Measurements from ENCODE around the gene GLYATL1B. TPM values are rescaled to one million over a fixed set of nuclear protein-coding genes. Genes with fewer than 3 reads are reported as not detected.
"Not testable (repeated sequence)": the region's sequence is repeated elsewhere in the genome, so short reads cannot be mapped to it uniquely, and the experiment has no call there.

GLYATL1B gene
- polyA plus RNA-seq, 1 donor from 2014 or later, result not detected

- Histone ChIP-seq H3K9ac (ENCODE audit: low read length) (no peak overlapping the region), H2AFZ (ENCODE audit: low read depth, low read length) (no peak overlapping the region), H3K27ac (ENCODE audit: low read length) (no peak overlapping the region), H3K4me3 (ENCODE audit: low read length) (no peak overlapping the region), H4K20me1 (ENCODE audit: insufficient read depth) (no peaks in the 10 kb centered on the region), H3K36me3 (ENCODE audit: insufficient read depth, low read length) (no peaks in the 10 kb centered on the region), H3K9me3 (ENCODE audit: low read length) (no peaks in the 10 kb centered on the region), H3K79me2 (replicated peaks; ENCODE audit: insufficient read depth, low read length) (no peaks in the 10 kb centered on the region), H3K4me2 (ENCODE audit: low read length) (no peak overlapping the region), H3K27me3 (ENCODE audit: insufficient read depth, low read depth, low read length) (no peaks in the 10 kb centered on the region), H3K9me2 (ENCODE audit: insufficient read depth, low read length) (no peaks in the 10 kb centered on the region), H3F3A (ENCODE audit: insufficient read depth, low read length, poor library complexity, severe bottlenecking) (no peaks in the 10 kb centered on the region)
- TF ChIP-seq RAD21 (conservative IDR thresholded peaks at IDR 0.05), result no peak
- no peak for TF ChIP-seq CTCF (IDR thresholded peaks at IDR 0.05; ENCODE audit: poor library complexity, severe bottlenecking)
- TF ChIP-seq REST (IDR thresholded peaks at IDR 0.05; ENCODE audit: borderline replicate concordance), result no peak
- TF ChIP-seq EZH2 (IDR thresholded peaks at IDR 0.05; ENCODE audit: borderline replicate concordance, insufficient read depth, low read length, poor library complexity, severe bottlenecking), result no peak
- TF ChIP-seq EP300 (conservative IDR thresholded peaks at IDR 0.05; ENCODE audit: poor library complexity, severe bottlenecking), result no peak
- TF ChIP-seq SMC3 (conservative IDR thresholded peaks at IDR 0.05; ENCODE audit: poor library complexity), result no peak
- no peak for TF ChIP-seq POLR2AphosphoS5 (IDR thresholded peaks at IDR 0.05)
- no peak for TF ChIP-seq MXI1 (conservative IDR thresholded peaks at IDR 0.05; ENCODE audit: poor library complexity, severe bottlenecking)
- no peak for TF ChIP-seq TAF1 (IDR thresholded peaks at IDR 0.05; ENCODE audit: low read depth)
Measured at GRCh38 chr11:59097113-59097708, 11.1 kb downstream of the GLYATL1B start.

- not testable (repeated sequence) for H3K4me3 ChIP-seq (ENCODE audit: low read length); H3K9ac ChIP-seq (ENCODE audit: low read length)
Measured at GRCh38 chr11:59097938-59098337, 11.8 kb downstream of the GLYATL1B start.

More at GRCh38 chr11:59097938-59098337, 11.8 kb downstream of the GLYATL1B start:
- H2AFZ ChIP-seq (ENCODE audit: low read depth, low read length); H3K79me2 ChIP-seq (replicated peaks; ENCODE audit: insufficient read depth, low read length); H3K4me2 ChIP-seq (ENCODE audit: low read length); H3K9me3 ChIP-seq (ENCODE audit: low read length); H3K36me3 ChIP-seq (ENCODE audit: insufficient read depth, low read length); H3K27ac ChIP-seq (ENCODE audit: low read length); H3K27me3 ChIP-seq (ENCODE audit: insufficient read depth, low read depth, low read length); H4K20me1 ChIP-seq (ENCODE audit: insufficient read depth); H3K9me2 ChIP-seq (ENCODE audit: insufficient read depth, low read length); H3F3A ChIP-seq (ENCODE audit: insufficient read depth, low read length, poor library complexity, severe bottlenecking): not testable (repeated sequence)
